ENCODE measurements around the gene RPS5. TPM values are rescaled to one million over a fixed set of nuclear protein-coding genes. Genes with fewer than 3 reads are reported as not detected.

The RPS5 gene
- total RNA-seq, 4 donors from 2014 or later, result 1,253 to 2,519 (median 2,306) TPM

- H3K27ac ChIP-seq, result peak overlapping the region; percentile 73
- WGBS, result 13% methylated on average over 4 of the region's 75 CpGs
- no peaks in the 10 kb centered on the region for H3K9me3 ChIP-seq
- H3K4me1 ChIP-seq, result peaks cover 41% of the 10 kb centered on the region
- H3K27me3 ChIP-seq, result peaks cover 18% of the 10 kb centered on the region
- peak in 1 of 2 donors; percentile 76 for DNase-seq (ENCODE audit: low spot score in 2 of 2)
- peaks cover 33% of the 10 kb centered on the region for H3K36me3 ChIP-seq
- H3K4me3 ChIP-seq, result peak overlapping the region; percentile 47
- TF ChIP-seq CTCF (IDR thresholded peaks at IDR 0.05) (no peak), POLR2AphosphoS5 (IDR thresholded peaks at IDR 0.05) (no peak), POLR2A (IDR thresholded peaks at IDR 0.05) (no peak), EP300 (IDR thresholded peaks at IDR 0.05) (no peak)
Observed at GRCh38 chr19:58395979-58396627, 9.0 kb downstream of the RPS5 start.

- Histone ChIP-seq H3K9me3 (no peaks in the 10 kb centered on the region), H3K4me3 (peak overlapping the region; percentile 47)
- TF ChIP-seq POLR2A (IDR thresholded peaks at IDR 0.05) (no peak), POLR2AphosphoS5 (IDR thresholded peaks at IDR 0.05) (no peak), EP300 (IDR thresholded peaks at IDR 0.05) (no peak), CTCF (IDR thresholded peaks at IDR 0.05) (no peak)
Observed at GRCh38 chr19:58396691-58397532, 9.8 kb downstream of the RPS5 start.

GRCh38 chr19:58397533-58398037 lies 10.5 kb downstream of the RPS5 start:
- Histone ChIP-seq H3K9me3 (no peaks in the 10 kb centered on the region), H3K36me3 (peaks cover 23% of the 10 kb centered on the region), H3K27me3 (peaks cover 18% of the 10 kb centered on the region), H3K4me1 (peaks cover 49% of the 10 kb centered on the region), H3K27ac (no peak overlapping the region), H3K4me3 (no peak overlapping the region)
- DNase-seq (ENCODE audit: low spot score in 2 of 2), result peak in 1 of 2 donors; percentile 63
- 83% methylated on average over 2 of the region's 7 CpGs for WGBS
- TF ChIP-seq CTCF (IDR thresholded peaks at IDR 0.05) (no peak), POLR2AphosphoS5 (IDR thresholded peaks at IDR 0.05) (no peak), EP300 (IDR thresholded peaks at IDR 0.05) (no peak), POLR2A (IDR thresholded peaks at IDR 0.05) (no peak)

More at GRCh38 chr19:58396691-58397532, 9.8 kb downstream of the RPS5 start:
- WGBS, result 17% methylated on average over 1 of the region's 58 CpGs
- H3K4me1 ChIP-seq, result peaks cover 46% of the 10 kb centered on the region
- H3K36me3 ChIP-seq, result peaks cover 26% of the 10 kb centered on the region
- H3K27me3 ChIP-seq, result peaks cover 18% of the 10 kb centered on the region
- no peak overlapping the region for H3K27ac ChIP-seq
- DNase-seq (ENCODE audit: low spot score in 2 of 2), result peak in 1 of 2 donors; percentile 76

- Histone ChIP-seq H3K4me3 (no peak overlapping the region), H3K27me3 (peaks cover 18% of the 10 kb centered on the region), H3K9me3 (no peaks in the 10 kb centered on the region), H3K27ac (no peak overlapping the region), H3K4me1 (peaks cover 49% of the 10 kb centered on the region), H3K36me3 (peaks cover 18% of the 10 kb centered on the region)
- 90% methylated on average over 4 of the region's 4 CpGs for whole genome bisulfite sequencing
- TF ChIP-seq CTCF (IDR thresholded peaks at IDR 0.05), result no peak
- TF ChIP-seq EP300 (IDR thresholded peaks at IDR 0.05), result no peak
- no peak for TF ChIP-seq POLR2AphosphoS5 (IDR thresholded peaks at IDR 0.05)
- no peak for TF ChIP-seq POLR2A (IDR thresholded peaks at IDR 0.05)
- DNase-seq (ENCODE audit: low spot score in 2 of 2), result peak in 1 of 2 donors; percentile 59
Observed at GRCh38 chr19:58398087-58398486, 11.0 kb downstream of the RPS5 start.

- WGBS, result 93% methylated on average over 6 of the region's 6 CpGs
- Histone ChIP-seq H3K27ac (no peak overlapping the region), H3K9me3 (no peaks in the 10 kb centered on the region), H3K36me3 (peaks cover 14% of the 10 kb centered on the region), H3K27me3 (peaks cover 18% of the 10 kb centered on the region), H3K4me1 (peaks cover 49% of the 10 kb centered on the region), H3K4me3 (no peak overlapping the region)
- no peak for DNase-seq (ENCODE audit: low spot score in 2 of 2)
- TF ChIP-seq POLR2AphosphoS5 (IDR thresholded peaks at IDR 0.05), result no peak
- TF ChIP-seq POLR2A (IDR thresholded peaks at IDR 0.05), result no peak
- no peak for TF ChIP-seq EP300 (IDR thresholded peaks at IDR 0.05)
- TF ChIP-seq CTCF (IDR thresholded peaks at IDR 0.05), result no peak
Observed at GRCh38 chr19:58398545-58398944, 11.5 kb downstream of the RPS5 start.

Data from suprapubic skin (tissue), 4 donors.